ENCODE data around the gene ARMH3. TPM values are rescaled to one million over a fixed set of nuclear protein-coding genes. Genes with fewer than 3 reads are reported as not detected.

Gene ARMH3
- total RNA-seq, 1 donor from 2014 or later, result 28.2 TPM

DNA sequence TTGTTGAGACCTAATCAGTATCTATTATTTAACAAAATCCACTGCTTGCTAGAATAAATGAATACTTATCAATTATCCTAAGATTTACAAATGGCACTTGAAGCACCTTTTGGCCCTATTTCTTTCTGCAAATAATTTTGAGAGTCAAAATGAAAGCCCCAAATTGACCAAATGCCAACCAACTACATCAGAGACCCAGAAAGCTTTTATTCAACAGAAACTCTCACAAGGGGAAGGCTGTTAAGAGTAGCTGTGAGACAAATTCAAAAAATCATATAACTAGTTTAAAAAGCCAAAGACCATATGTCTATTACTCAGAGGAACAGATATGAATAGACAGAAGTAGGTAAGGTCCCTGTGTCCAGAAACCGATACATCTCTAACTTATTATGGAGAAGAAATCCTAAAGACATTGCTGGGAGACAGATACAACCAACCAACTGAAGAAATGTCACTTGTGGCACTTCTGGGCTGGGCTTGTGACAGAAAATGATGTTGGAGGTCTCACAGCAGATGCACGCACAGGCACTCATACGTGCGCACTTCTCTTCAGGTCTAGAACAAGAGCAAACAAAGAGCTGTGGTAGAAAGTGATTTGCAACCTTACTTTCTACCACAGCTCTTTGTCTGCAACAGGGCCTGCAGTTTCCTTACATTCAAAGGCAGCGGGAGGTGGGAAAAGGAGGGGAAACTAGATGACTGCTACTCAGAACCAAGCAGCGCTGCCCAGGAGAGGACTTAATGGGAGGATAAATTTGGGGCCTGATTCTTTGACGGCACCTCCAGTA lies 153.7 kb downstream of the ARMH3 start:
- no peak for DNase-seq (ENCODE audit: low spot score)

GRCh38 chr10:101901340-101901739 lies 154.6 kb downstream of the ARMH3 start:
- no peak for DNase-seq (ENCODE audit: low spot score)

DNA sequence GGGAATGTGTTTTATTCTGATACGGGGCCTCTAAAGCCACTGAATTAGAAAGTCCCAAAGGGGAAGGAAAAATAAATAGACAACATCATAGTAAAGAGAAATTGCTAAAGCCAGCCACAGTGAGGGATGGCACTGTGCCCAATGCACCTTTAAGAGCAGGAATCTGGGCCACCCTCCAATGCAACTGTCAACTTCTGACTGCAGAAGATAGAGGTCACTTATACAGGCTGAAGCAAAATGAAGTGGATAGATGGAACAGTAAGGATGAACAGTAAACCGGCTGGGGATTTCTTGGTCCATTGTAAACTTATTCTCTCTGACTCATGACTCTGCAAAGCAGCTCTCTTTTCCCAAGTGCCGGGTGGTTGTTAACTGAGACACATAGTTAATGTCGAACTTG lies 158.3 kb downstream of the ARMH3 start:
- DNase-seq (ENCODE audit: low spot score), result no peak

DNA sequence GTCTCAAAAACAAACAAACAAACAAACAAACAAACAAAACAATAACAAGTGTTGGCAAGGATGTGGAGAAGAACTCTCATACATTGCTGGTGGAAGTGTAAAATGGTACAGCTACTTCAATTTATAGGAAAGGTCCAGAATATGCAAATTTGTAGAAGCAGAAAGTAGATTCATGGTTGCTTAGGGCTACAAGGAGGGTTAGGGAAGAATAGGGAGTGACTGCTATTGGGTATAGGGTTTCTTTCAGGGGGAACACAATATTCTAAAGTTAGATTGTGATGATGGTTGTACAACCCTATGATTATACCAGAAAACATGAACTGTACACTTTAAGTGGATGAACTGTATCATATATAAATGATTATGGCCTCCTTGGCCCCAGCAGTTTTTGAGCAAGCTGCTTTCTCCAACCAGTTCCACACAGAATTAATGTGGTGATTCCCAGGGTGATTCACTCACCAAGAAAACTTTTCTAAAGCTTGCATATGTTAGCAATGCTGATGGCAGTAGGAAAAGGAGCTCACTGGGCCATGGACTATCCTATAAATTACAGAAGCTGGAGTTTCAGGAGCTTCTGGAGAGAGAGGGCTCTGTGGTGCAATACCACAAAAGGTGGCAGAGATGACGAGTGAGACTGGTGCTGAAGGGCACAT lies 159.6 kb downstream of the ARMH3 start:
- no peak for DNase-seq (ENCODE audit: low spot score)

- no peak for DNase-seq (ENCODE audit: low spot score)
These were observed 160.2 kb downstream of the ARMH3 start for GRCh38 chr10:101895781-101896180.

GRCh38 chr10:101894742-101895141 lies 161.2 kb downstream of the ARMH3 start:
- DNase-seq (ENCODE audit: low spot score), result no peak

- DNase-seq (ENCODE audit: low spot score), result no peak
These were observed 161.7 kb downstream of the ARMH3 start for GRCh38 chr10:101894266-101894665.

GRCh38 chr10:101893510-101894120 lies 162.4 kb downstream of the ARMH3 start:
- no peak for DNase-seq (ENCODE audit: low spot score)

- no peak for DNase-seq (ENCODE audit: low spot score)
These were observed 163.1 kb downstream of the ARMH3 start for GRCh38 chr10:101892782-101893391.

DNA sequence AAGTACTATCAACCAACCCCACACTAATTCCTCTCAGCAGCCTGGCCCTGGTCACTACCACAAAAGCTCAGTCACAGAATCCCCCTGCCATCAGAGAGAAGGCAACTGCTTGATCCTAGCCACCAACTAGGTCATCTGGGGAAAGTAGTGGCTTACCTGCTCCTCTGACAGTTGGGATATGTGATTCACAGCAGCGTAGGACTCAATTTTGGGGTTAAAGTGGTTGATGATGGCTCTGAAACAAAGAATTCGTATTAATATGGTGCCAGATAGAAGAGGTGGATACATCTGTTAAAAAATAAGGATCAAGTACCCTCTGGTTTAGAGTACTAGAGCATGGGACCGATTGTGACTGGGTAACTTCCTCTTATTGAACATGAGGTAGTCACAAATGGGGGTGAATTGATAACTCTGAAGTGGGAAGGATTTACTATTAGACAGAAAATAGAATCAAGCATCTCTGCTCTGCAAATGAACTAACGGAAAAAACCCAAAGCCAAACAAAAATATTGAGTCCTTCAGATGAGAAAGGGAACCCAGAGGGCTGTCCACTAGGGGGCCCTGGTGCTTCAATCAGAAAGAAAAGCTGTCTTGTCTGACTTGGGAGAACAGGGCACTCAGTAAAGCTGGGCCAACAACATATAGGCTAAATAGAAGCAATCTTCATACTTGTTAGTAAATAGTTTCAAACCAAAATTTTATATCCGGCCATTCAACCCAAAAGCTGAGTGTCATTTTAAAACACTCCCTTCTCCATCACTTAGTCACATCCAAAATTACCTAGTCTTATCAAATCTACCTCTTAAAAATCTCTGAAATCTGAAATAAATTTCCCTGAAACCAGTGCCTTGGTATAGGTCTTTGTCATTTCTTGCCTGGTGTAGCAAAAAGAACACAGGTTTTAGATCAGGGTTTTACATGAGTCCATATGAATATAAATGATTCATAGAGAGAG lies 166.4 kb downstream of the ARMH3 start:
- DNase-seq (ENCODE audit: low spot score), result no peak

- DNase-seq (ENCODE audit: low spot score), result no peak
These were observed 167.6 kb downstream of the ARMH3 start for GRCh38 chr10:101888251-101888949.

- no peak for DNase-seq (ENCODE audit: low spot score)
These were observed 168.2 kb downstream of the ARMH3 start for GRCh38 chr10:101887775-101888174.

DNA sequence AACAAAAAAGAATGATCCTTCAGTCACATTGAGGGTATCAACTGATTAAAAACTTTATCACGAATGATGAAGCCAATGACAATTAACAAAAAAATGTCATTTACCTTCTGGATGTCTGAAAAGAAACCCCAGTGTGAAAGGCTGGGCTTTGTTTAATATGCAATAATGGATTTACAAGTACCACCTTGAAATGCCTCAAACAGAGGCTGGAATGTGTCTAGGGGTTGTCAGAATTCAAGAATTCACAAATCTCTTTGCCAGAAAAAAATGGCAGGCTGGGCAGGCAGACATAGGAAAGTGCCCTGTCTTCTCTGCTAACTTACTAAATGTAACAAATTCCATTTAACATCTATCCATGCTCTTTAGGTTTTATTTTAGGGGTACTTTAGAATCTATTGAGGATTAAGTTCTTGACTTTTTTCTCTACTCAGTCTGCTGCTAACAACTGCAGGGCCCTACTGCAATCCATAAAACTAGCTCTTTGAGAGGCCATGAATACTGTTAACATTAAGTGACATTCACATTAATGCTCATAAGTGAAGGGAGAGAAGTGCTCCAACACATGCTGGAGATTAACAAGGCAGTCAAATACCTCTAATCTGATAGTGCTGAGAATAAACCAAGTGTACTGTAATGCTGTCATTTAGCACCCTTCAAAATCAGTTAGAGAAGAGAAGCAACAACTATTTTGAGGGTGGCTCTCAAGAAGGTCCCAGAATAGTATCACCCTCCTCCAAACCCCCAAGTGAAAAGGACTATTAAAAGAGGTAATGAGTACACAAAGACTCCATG lies 169.3 kb downstream of the ARMH3 start:
- DNase-seq (ENCODE audit: low spot score), result no peak

DNA sequence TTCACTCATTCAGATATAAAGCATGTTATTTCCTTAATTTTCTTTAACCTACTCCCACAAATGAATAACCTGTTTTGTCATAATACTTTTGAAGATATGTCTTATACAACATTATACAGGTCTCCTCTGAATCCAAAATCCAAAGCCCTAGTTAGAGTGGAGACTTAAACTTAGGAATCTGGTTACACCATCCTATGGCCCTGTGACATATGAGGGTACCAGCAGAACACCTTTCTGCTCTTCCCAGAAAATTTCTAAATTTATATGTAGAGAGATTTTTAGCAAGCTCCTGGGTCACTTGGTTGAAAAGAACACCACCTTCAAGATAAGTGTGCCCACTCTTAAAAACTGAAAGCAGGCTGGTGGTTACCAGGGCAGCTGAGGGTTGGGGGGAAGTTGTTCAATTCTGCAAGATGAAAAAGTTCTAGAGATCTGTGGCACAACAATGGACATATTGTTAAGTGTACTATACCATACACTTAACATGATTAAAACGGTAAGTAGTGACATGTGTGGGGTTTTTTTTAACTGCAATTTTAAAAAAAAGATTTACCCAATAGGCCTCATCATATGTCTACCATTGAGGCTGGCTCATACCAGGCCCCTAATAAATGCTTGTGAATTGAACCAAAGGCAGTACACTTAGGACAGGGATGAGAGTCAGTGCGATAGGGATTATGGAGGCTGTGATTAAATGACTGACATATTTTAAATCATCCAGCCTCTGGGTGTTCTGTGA lies 174.8 kb downstream of the ARMH3 start:
- DNase-seq (ENCODE audit: low spot score), result no peak

DNA sequence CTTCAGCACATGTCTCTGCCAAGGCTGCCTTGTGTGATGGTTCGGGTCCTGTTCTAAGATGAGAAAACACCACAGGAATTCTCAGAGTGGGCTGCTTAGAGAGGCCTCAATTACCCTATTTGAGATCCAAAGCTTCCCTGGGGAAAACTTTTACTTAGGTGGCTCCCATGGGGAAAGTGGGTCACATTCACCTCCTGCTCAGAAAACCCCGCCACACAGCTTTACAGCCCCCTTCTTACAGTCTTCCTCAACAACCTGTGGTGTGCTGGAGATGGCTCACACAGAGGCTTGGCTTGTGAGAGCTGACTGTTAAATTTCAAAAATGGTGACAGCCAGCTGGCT lies 175.8 kb downstream of the ARMH3 start:
- DNase-seq (ENCODE audit: low spot score), result no peak

GRCh38 chr10:101879456-101880231 lies 176.3 kb downstream of the ARMH3 start:
- no peak for DNase-seq (ENCODE audit: low spot score)

DNA sequence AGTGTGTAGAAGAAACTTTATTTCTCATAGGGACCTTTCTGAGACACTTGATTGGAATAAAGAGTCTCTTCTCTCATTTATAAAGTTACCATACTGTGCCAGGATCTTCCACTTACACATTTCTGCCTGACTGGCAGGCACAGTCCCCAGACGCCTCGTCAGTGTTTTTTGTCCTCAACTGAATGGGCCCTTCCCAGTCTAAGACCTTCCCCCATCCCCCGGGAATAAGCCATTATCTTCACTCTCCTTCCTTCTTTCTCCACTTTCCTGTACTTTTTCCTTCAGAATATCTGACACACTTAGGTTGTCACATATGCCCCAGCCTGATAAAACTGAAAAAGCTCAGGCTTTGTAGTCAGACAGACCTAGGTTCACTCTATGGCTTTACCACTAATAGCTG lies 177.1 kb downstream of the ARMH3 start:
- no peak for DNase-seq (ENCODE audit: low spot score)

DNA sequence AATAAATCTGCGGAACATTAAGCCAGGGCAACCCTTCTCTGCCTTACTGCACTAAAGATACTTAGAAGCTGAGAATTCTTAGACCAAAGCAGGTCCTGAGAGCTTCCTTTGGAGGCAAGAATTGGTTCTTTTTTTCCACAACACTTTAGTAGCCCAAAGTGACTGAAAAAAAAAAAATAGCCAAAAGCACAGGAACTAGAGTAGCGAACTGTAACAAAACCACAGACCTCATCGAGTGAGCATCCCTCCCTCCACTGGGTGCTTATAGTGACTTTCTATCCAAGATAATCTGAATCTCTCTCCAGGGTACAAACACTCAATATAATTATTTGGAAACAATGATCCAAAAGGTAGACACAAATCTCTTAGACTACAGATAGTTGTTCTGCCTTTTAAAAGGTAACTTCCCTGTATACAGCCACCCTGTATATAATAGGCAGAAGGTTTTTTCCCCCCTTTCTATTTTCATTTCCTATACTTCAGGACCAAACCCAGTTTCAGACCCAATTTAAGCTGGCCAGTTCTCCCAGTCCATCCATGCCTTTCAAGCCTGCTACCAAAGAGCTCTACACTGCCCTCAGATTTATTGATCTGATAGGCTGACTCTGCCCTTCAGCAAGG lies 180.8 kb downstream of the ARMH3 start:
- no peak for DNase-seq (ENCODE audit: low spot score)
